ENCODE measurements around the gene PLAAT3.

Gene PLAAT3

GRCh38 chr11:63574856-63575602 is 39.2 kb downstream of the PLAAT3 start:
- no peak overlapping the region for H3K4me3 ChIP-seq (replicated peaks; ENCODE audit: low read depth, low read length)
- TF ChIP-seq, protein P1, sequence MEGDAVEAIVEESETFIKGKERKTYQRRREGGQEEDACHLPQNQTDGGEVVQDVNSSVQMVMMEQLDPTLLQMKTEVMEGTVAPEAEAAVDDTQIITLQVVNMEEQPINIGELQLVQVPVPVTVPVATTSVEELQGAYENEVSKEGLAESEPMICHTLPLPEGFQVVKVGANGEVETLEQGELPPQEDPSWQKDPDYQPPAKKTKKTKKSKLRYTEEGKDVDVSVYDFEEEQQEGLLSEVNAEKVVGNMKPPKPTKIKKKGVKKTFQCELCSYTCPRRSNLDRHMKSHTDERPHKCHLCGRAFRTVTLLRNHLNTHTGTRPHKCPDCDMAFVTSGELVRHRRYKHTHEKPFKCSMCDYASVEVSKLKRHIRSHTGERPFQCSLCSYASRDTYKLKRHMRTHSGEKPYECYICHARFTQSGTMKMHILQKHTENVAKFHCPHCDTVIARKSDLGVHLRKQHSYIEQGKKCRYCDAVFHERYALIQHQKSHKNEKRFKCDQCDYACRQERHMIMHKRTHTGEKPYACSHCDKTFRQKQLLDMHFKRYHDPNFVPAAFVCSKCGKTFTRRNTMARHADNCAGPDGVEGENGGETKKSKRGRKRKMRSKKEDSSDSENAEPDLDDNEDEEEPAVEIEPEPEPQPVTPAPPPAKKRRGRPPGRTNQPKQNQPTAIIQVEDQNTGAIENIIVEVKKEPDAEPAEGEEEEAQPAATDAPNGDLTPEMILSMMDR (IDR thresholded peaks at IDR 0.05; ENCODE audit: low read depth, low read length, missing control alignments): no peak
- no peak for DNase-seq (ENCODE audit: extremely low read depth, low read depth)

DNA sequence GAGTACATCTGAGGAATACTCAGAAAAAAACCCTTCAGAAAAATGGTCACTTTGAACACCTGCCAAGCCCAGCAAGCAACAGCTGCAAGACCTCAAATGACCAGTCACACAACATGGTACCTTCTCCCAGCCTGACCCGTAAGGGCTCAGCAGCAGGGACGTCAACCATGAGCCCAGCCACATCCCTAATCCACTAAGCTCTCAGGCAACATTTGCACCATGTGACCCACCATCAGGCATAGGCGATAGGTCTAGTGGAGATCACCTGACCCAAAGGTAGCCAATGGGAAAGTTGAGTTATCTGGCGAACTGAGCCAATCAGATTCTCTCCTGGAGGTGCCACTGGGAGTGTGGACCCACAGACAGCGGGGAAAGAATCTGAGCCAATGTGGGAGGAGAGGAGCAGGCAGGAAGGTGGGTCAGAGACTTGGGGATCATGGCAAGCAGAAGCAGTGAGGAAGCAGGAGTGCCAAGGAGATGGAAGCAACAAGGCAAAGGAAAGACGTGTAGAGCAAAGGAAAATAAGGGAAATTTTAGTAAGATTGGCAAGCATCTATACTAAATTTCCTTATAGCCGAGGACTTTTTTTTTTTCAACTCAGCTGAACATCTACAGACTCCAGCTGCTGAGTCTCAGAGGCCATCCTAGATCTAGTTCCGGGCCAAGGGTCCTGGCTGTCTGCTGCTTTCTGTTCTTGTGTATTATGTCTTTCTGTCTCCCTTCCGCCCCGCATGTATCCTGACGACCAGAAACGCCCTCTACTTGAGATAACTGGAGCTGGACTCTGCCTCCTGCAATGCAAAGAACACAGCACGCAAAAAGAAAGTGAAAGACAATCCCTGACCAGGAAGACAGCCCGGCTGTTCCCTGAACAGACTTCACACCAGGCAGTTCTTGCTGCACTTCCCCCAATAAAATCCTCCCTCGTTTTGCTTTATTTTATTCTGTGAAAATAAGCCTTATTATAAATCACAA is 40.1 kb downstream of the PLAAT3 start:
- TF ChIP-seq, protein P1 (IDR thresholded peaks at IDR 0.05; ENCODE audit: low read depth, low read length, missing control alignments): no peak
- DNase-seq (ENCODE audit: extremely low read depth, low read depth): no peak
- H3K4me3 ChIP-seq (replicated peaks; ENCODE audit: low read depth, low read length): no peak overlapping the region

DNA sequence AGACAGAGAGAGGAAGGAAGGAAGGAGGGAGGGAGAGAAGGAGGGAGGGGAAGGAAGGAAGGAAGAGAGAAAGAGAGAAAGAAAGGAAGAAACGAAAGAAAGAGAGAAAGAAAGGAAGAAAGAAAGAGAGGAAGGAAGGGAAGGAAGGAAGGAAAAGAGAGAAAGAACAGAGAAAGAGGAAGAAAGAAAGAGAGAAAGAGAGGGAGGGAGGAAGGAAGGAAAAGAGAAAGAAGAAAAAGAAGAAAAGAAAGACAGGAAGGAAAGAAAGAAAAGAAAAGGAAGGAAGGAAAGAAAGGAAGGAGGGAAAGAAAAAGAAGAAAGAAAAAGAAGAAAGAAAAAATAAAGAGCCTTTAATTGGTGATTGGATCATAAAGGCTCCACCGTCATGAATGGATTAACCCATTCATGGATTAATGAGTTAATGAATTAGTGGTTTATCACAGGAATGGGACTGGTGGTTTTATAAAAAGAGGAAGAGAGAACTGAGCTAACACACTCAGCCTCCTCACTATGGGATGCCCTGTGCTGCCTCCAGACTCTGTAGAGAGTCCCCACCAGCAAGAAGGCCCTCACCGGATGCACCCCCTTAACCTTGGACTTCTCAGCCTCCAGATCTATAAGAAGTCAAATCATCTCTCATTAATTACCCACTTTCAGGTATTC is 42.1 kb downstream of the PLAAT3 start:
- no peak overlapping the region for H3K4me3 ChIP-seq (replicated peaks; ENCODE audit: low read depth, low read length)
- no peak for DNase-seq (ENCODE audit: extremely low read depth, low read depth)
- TF ChIP-seq, protein P1 (IDR thresholded peaks at IDR 0.05; ENCODE audit: low read depth, low read length, missing control alignments): no peak

DNA sequence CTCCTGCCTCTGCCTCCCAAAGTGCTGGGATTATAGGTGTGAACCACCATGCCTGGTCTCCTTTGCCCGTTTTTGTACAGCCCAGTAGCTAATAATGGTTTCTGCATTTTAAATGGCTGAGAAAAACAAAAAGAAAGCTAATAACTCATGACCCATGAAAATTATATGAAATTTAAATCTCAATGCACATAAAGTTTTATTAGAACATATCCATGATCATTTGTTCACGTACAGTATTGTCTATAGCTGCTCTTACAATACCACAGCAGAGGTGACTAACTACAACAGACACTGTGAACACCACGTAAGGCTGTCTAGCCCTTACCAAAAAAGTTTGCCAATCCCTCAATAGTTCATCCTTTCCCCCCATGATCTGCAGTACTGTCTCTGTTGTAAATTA is 44.7 kb downstream of the PLAAT3 start:
- DNase-seq (ENCODE audit: extremely low read depth, low read depth): no peak
- no peak overlapping the region for H3K4me3 ChIP-seq (replicated peaks; ENCODE audit: low read depth, low read length)
- TF ChIP-seq, protein P1 (IDR thresholded peaks at IDR 0.05; ENCODE audit: low read depth, low read length, missing control alignments): no peak

DNA sequence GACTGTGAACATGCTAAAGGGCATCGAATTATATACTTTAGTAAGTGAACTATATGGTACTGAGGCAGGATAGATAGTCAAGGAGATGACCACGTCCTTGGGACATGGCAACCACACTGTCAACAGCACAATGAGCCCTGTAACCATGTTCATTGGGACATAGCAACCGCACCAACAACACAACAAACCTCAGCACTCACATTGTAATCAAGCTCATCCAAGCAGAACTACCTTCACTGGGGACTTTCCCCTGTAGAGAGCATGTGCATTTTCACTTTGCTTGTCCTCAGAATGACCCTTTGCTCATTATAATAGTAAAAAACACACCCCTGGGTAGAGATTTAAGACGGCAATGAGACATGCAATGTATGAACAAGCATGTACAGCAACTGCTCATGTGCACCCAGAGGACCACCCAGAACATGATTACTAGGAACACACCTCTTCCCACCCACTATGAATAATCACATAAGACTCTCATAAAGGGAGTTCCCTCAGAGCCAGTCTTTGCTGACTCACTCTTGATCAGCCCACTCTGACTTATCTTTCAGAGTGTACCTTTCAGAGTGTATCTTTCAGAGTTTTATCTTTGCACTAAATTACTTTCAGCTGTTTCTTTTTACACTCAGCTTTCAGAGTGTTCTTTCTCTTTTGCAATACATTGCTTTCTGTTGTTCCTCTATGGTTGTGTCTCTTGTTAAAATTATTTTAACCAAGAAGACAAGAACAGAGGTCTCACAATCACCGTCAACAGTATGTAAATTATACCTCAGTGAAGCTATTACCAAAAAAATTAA is 47.0 kb downstream of the PLAAT3 start:
- TF ChIP-seq, protein P1 (IDR thresholded peaks at IDR 0.05; ENCODE audit: low read depth, low read length, missing control alignments): no peak
- DNase-seq (ENCODE audit: extremely low read depth, low read depth): peak; percentile 64
- H3K4me3 ChIP-seq (replicated peaks; ENCODE audit: low read depth, low read length): no peak overlapping the region

Measured in HFF-Myc (cell line).